Neutrophil (primary cell): ENCODE results near the gene NTN3.

ENCODE experiments used
- H3K27ac ChIP-seq: fragments of 200-600 bp; sonication (generic); 2 replicates; pipeline ENCODE4 v1.5.1; 2016; ENCODE audit warnings: mild to moderate bottlenecking, moderate library complexity
- H3K27me3 ChIP-seq: fragments of 200-600 bp; sonication (generic); 2 replicates; pipeline ENCODE4 v1.6.0; 2016; ENCODE audit warnings: mild to moderate bottlenecking
- H3K36me3 ChIP-seq: fragments of 200-600 bp; sonication (generic); 2 replicates; pipeline ENCODE4 v1.5.1; 2017
- H3K4me1 ChIP-seq, 2 experiments: fragments of 200-600 bp in 1 of 2; sonication (generic) in 1 of 2; 1 replicate in 1 of 2; 2 replicates in 1 of 2; pipeline versions ENCODE4 v1.5.1 to v1.6.1; 2013 to 2016; ENCODE audit warnings: low read depth in 1 of 2, low read length in 1 of 2, mild to moderate bottlenecking in 1 of 2, moderate library complexity in 1 of 2; ENCODE audit not compliant: control insufficient read depth in 1 of 2, insufficient read depth in 1 of 2
- H3K4me3 ChIP-seq, 2 experiments: fragments of 200-600 bp in 1 of 2; sonication (generic) in 1 of 2; 1 replicate in 1 of 2; 2 replicates in 1 of 2; pipeline ENCODE4 v1.5.1; 2013 to 2016; ENCODE audit warnings: low read depth in 1 of 2, low read length in 1 of 2, mild to moderate bottlenecking in 1 of 2, moderate library complexity in 1 of 2
- H3K9me3 ChIP-seq: fragments of 200-600 bp; sonication (generic); 2 replicates; pipeline ENCODE4 v1.5.1; 2016
- CTCF ChIP-seq: fragments of 200-600 bp; sonication (generic); IDR thresholded peaks from 2 replicates; pipeline ENCODE4 v1.5.1; 2016; ENCODE audit warnings: antibody characterized with exemption

The NTN3 gene

GRCh38 chr16:2459647-2460390 is 11.3 kb upstream of the NTN3 start, which contains the start of gene TEDC2:
TEDC2 (plus strand) TSS chr16:2460109; CDS start chr16:2460145, 36 bp downstream.
- peak within 1 kb of the TSS; percentile 56 for H3K27ac ChIP-seq

GRCh38 chr16:2460391-2460713 is 10.7 kb upstream of the NTN3 start:
- peak overlapping the region; percentile 69 to 86 for H3K4me3 ChIP-seq
- H3K36me3 ChIP-seq = peaks cover 21% of the 10 kb centered on the region
- H3K27me3 ChIP-seq = peaks cover 1% of the 10 kb centered on the region
- peaks cover 12 to 16% of the 10 kb centered on the region in 2 experiments for H3K4me1 ChIP-seq
- H3K27ac ChIP-seq = no peak overlapping the region
- no peak for TF ChIP-seq CTCF
- H3K9me3 ChIP-seq = no peaks in the 10 kb centered on the region

More at GRCh38 chr16:2459647-2460390, 11.3 kb upstream of the NTN3 start, which contains the start of gene TEDC2:
- no peaks in the 10 kb centered on the region for H3K27me3 ChIP-seq
- TF ChIP-seq CTCF = peak; percentile 25
- H3K4me1 ChIP-seq = peaks cover 12 to 16% of the 10 kb centered on the region in 2 experiments
- H3K4me3 ChIP-seq = peak within 1 kb of the TSS; percentile 69 to 86
- H3K9me3 ChIP-seq = no peaks in the 10 kb centered on the region
- peaks cover 25% of the 10 kb centered on the region for H3K36me3 ChIP-seq

GRCh38 chr16:2460916-2461315 is 10.2 kb upstream of the NTN3 start:
- no peak overlapping the region for H3K4me3 ChIP-seq
- no peak for TF ChIP-seq CTCF
- peaks cover 12 to 16% of the 10 kb centered on the region in 2 experiments for H3K4me1 ChIP-seq
- H3K9me3 ChIP-seq = no peaks in the 10 kb centered on the region
- H3K27ac ChIP-seq = no peak overlapping the region
- peaks cover 7% of the 10 kb centered on the region for H3K27me3 ChIP-seq
- H3K36me3 ChIP-seq = peaks cover 16% of the 10 kb centered on the region

GRCh38 chr16:2462031-2462866 is 8.8 kb upstream of the NTN3 start:
- Histone ChIP-seq H3K36me3 (peaks cover 2% of the 10 kb centered on the region), H3K9me3 (no peaks in the 10 kb centered on the region), H3K27ac (no peak overlapping the region), H3K27me3 (peaks cover 20% of the 10 kb centered on the region), H3K4me3 (no peak overlapping the region), H3K4me1 (peaks cover 12 to 16% of the 10 kb centered on the region in 2 experiments)
- TF ChIP-seq CTCF = no peak

GRCh38 chr16:2464333-2464732 is 6.8 kb upstream of the NTN3 start:
- Histone ChIP-seq H3K27ac (no peak overlapping the region), H3K36me3 (no peaks in the 10 kb centered on the region), H3K4me3 (no peak overlapping the region), H3K4me1 (peaks cover 15 to 27% of the 10 kb centered on the region in 2 experiments), H3K27me3 (peaks cover 41% of the 10 kb centered on the region), H3K9me3 (no peaks in the 10 kb centered on the region)
- TF ChIP-seq CTCF = no peak
